Kidney tubule cell (primary cell): ENCODE results near the gene RCVRN.
"Not testable (repeated sequence)": the region's sequence is repeated elsewhere in the genome, so short reads cannot be mapped to it uniquely, and the experiment has no call there.

Experiments
- DNase-seq: peaks from one replicate; pipeline ENCODE4 v3.0.0-alpha.2; 2018; ENCODE audit warnings: low spot score

RCVRN gene

GRCh38 chr17:9922012-9922848 lies 17.2 kb upstream of the RCVRN start:
- DNase-seq = no peak

DNA sequence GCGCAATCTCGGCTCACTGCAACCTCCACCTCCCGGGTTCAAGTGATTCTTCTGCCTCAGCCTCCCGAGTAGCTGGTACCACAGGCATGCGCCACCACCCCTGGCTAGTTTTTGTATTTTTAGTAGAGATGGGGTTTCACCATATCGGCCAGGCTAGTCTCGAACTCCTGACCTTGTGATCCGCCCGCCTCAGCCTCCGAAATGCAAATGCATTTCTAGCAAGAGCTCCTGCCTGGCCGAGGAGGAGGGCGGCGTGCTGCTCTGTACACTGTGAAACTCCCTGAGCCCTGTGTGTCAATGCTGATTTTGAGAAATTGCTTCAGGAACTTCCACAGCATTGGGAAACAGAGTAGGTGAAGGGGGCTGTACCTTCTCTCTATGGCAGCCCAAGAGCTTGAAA lies 16.1 kb upstream of the RCVRN start:
- DNase-seq = not testable (repeated sequence)

- DNase-seq = no peak
Observed at GRCh38 chr17:9918804-9919352, 13.8 kb upstream of the RCVRN start.

DNA sequence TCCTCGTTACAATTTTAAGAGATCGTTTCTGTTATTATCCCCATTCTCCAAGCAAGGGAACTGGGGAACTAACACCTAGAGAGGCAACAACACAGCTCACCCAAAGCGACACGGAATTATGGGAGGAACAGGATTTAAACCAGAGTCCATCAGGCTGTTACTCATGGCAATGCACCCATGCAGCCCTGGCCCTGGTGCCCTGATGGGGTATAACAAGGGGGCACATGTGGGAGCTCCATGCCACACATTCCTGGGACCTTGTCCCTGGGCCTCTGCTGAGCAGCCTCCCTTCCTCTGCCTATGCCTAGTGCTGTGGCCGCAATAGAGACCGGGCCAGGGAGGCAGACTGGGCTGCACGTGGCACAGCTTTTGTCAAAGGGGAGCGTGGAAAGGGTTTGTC lies 13.3 kb upstream of the RCVRN start:
- no peak for DNase-seq

DNA sequence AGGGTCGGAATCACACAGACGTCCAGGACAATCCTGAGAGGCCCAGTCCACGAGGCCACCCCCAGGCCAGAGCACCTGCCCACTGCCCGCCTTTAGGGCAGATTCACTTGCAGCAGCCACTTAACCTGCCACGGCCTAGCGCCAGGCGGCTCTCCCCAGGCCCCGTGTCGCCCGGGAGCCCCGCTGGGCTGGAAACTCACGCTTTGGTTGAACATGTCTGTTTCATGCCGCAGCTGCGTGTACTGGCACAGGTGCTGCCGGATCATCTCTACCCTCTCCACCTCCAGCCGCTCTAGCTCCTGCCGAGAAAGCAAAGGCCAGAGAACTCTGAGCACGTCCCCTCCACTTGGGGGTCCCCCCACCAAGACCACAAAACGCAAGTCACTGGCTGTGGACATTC lies 12.7 kb upstream of the RCVRN start:
- DNase-seq = no peak

DNA sequence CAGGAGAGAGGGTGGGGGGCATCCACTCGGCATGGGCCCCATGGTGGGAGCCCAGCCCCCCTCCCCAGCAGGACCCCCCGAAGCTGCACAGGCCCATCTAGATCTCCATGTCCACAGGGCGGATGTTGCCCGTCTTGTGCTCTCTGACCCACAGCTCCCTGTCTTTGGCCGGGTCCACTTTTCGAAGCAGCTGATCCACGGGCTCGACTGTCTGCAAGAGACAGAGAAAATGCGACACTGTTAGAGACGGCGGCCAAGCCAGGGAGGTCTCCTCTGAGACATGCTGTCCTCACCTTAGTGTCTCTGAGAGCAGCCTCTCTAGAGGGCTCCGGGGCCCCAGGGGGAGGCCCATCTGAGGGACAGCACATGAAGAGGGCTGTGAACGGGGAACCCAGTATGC lies 12.1 kb upstream of the RCVRN start:
- DNase-seq = no peak

- no peak for DNase-seq
Observed at GRCh38 chr17:9916108-9916507, 11.0 kb upstream of the RCVRN start.

GRCh38 chr17:9913476-9913875 lies 8.4 kb upstream of the RCVRN start:
- DNase-seq = no peak

DNA sequence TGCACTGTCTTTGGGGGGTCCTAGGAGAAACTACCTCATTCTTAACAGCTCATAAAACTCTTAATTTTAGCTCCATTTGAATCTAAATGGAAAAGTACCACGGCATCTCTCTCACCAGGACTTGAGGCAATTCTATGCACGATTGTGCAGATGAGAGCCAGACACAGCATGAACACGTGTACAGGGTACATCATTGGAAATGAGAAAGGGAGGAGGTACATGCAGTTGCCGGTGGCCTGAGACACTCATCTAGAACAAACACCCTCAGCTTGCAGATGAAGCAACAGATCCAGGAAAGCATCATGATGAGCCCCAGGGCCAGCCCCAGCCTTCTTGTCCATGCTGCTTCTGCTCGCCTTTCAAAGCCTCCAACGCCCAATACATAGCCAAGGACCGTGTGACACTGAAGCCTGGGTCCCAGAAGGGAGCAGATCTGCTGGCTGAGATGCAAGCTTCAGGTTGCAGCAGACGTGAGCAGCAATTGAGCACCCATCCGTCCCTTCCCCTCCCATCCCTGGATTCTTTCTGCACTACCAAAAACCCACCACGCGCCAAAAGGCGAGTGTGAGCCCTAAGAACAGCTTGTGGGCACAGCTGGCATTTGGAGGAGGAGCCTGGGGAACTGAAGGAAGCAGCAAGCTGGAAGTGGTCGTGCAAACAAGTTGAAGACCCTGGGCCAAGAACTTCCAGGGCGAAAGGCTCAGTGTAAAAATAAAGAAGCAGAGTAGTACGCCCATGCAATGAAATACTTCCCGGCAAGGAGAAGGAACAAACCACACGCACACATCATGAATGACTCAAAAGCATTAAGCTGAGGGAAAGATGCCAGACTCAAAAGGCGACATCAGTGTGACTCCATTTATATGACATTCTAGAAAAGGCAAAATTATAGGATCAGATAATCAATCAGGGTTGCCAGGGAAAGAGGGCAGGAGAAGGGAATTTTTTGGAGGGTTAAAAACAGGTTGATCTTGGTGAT lies 7.3 kb upstream of the RCVRN start:
- DNase-seq = no peak

GRCh38 chr17:9911089-9911488 lies 6.0 kb upstream of the RCVRN start:
- DNase-seq = no peak

DNA sequence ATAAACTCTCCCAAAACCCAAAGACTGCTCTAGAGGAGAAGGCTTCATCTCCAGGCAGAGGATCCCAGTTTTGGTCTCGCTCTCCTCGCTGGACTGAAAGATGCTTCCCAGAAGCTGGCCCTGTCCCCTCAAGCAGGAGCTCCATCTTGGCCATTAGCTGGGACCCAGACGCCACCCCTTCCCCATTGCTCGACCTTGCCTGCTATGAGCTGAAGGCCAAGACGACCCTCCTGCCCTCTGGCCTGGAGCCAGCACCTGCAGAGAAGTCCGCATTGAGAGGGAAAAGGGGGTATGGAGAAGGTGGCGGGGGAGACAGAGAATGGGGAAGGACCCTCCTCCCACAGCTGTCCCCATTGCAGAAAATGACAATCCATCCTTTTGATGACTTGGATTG lies 3.6 kb upstream of the RCVRN start:
- DNase-seq = no peak

- no peak for DNase-seq
Observed at GRCh38 chr17:9907883-9908648, 3.0 kb upstream of the RCVRN start.

GRCh38 chr17:9907131-9907530 lies 2.1 kb upstream of the RCVRN start:
- no peak for DNase-seq

DNA sequence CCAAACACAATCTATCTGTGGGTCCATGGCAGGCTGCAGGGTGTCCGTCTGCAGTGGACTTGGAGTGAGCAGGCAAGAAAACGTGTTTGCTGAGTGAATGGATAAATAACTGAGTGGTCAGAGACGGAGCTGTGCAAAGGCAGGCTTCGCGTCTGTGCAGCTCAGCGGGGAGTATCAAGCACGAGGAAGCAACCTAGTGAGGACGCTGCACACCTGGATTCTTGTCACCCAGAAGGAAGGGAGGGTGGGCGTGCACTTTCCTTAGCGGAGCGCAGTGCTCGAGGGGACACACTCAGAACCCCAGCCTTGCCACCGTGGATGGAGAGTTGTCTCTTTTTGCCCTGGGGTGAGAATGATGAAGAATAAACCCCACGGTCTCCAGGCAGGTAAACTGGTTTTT lies 1.5 kb upstream of the RCVRN start:
- DNase-seq = no peak

DNA sequence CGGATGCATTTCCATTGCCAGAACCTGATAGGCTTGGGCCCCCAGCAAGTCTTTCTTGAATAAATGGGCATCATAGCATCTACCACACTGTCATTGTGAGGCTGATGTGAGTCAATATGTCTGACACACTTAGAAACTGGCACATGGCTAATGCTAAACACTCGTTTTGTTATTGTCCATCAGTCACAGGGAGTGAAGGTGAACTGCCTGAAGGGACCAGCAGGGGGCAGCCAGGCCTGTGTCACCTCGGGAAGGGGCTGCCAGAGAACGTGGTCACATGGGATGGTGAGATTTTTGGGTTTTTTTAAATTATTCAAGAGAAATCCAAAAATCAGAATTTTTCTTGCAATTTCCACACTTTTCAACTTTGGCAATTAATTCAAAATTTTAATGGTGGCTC lies 831 bp upstream of the RCVRN start:
- DNase-seq = peak; percentile 30

GRCh38 chr17:9904277-9905077 lies 594 bp downstream of the RCVRN start:
- no peak for DNase-seq

GRCh38 chr17:9902120-9902519 lies 3.0 kb downstream of the RCVRN start:
- DNase-seq = no peak

DNA sequence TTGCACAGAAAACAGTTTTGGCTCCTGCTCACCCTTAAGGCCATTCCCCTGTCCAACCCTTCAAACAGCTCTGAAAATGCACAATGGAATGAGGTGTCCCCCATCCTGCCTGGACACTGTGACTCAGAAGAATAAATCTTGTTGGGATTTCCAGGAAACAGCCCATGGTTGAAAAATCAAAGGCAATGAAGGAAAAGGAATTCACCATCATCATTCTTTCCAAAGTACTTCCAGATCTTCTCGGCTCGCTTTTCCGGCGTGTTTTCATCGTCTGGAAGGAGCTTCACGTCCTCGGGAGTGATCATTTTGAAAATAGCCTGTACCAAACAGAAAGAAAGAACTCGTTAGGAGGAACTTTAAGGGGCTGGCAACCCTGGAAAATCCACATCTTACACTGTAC lies 4.3 kb downstream of the RCVRN start:
- peak; percentile 81 for DNase-seq

DNA sequence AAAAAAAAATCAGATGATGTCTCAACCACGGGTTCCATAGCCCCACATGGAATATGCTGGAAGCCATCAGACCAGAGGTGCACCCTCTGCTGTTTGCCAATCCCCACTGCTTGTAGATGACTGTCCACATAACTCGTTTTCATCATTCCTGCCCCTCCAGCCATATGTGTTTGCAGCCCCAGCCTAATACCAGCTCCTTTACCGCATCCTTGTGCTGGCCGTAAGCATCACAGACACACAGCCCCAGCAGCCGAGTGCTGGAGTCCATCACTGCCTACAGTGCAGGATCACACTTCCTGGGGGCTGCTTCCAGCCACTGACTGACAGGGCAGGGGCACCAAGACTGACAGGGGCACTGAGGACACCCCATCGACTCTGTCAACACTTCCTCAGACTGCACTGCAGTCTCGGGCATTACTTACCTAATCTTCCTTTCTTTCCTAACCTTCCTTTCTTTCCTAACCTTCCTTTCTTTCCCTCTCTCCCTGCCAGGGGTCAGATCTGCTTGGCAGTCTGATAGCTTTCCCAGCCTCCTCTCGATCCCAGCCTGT lies 5.0 kb downstream of the RCVRN start:
- no peak for DNase-seq

DNA sequence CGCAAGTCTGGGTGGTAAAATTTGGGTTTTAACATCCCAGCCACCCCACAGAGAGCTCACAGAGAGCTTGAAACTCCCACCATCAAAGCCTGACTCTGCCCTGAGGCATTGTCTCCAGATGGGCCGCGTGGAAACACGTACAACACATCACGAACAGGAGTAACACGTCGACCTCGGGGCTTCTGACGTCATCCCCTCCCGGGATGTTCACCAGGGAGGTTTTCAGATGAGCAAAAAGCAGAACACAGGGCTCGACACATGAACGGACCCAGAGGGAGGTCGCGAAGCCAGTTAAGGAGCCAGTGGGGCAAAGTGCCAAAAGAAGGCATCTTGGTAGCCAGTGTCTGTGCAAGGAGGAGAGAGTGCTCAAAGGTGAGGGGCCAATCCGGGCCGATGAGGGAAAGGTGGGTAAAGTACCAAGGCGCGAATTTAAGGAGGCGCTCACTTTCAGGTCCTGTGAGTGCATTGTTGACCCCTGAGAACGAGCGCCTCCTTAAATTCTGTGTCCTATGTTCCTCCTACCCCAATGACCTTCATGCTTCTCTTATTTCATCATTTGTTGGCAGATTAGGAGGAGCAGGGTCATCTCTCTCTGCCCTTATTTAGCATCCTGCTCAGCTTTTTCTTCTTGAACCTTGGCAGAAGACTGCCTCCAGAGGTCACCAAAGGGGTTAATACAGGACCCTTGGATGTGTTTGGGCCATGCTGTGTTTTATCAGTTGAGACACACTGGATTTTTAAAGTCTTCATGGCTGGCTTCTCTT lies 5.6 kb downstream of the RCVRN start:
- DNase-seq = no peak
